Stimulated activated CD8-positive, alpha-beta memory T cell treated with anti-CD3 and anti-CD28 coated beads, Interleukin-4, amount 100 ng/mL, for 1 hour (primary cell): ENCODE data around the gene NGEF.
"Not testable (repeated sequence)": the region's sequence is repeated elsewhere in the genome, so short reads cannot be mapped to it uniquely, and the experiment has no call there.

Experiments used
- DNase-seq, 2 donors: peaks; one replicate each; pipeline ENCODE4 v3.0.0-alpha.2; 2020; ENCODE audit warnings: low read depth in 2 of 2, low spot score in 1 of 2

NGEF gene

GRCh38 chr2:233023007-233023760 is 10.1 kb upstream of the NGEF start:
- DNase-seq = no peak

GRCh38 chr2:233022561-233022960 is 9.5 kb upstream of the NGEF start:
- DNase-seq = no peak

GRCh38 chr2:233021771-233022170 is 8.7 kb upstream of the NGEF start:
- DNase-seq = no peak

GRCh38 chr2:233020454-233020853 is 7.4 kb upstream of the NGEF start:
- DNase-seq = no peak

- not testable (repeated sequence) for DNase-seq
Observed at GRCh38 chr2:233019610-233020009, 6.6 kb upstream of the NGEF start.

- DNase-seq = no peak
Observed at GRCh38 chr2:233017947-233018346, 4.9 kb upstream of the NGEF start.

GRCh38 chr2:233015019-233015645 is 2.1 kb upstream of the NGEF start:
- DNase-seq = no peak

GRCh38 chr2:233013650-233014049 is 594 bp upstream of the NGEF start:
- DNase-seq = no peak

- no peak for DNase-seq
Observed at GRCh38 chr2:233012301-233012971, 620 bp downstream of the NGEF start.

- DNase-seq = no peak
Observed at GRCh38 chr2:233011702-233012131, 1.3 kb downstream of the NGEF start.

- no peak for DNase-seq
Observed at GRCh38 chr2:233011268-233011650, 1.8 kb downstream of the NGEF start.

GRCh38 chr2:233010569-233011267 is 2.3 kb downstream of the NGEF start:
- no peak for DNase-seq

GRCh38 chr2:233009661-233010060 is 3.4 kb downstream of the NGEF start:
- no peak for DNase-seq

GRCh38 chr2:233007739-233008138 is 5.3 kb downstream of the NGEF start:
- DNase-seq = no peak

- DNase-seq = no peak
Observed at GRCh38 chr2:233007270-233007669, 5.8 kb downstream of the NGEF start.

- DNase-seq = no peak
Observed at GRCh38 chr2:233006648-233007047, 6.4 kb downstream of the NGEF start.

GRCh38 chr2:233005096-233005495 is 8.0 kb downstream of the NGEF start:
- no peak for DNase-seq

- no peak for DNase-seq
Observed at GRCh38 chr2:233003658-233004555, 9.1 kb downstream of the NGEF start.

GRCh38 chr2:233002829-233003657 is 10.0 kb downstream of the NGEF start:
- DNase-seq = no peak
